HepG2 (cell line): ENCODE results near the gene TAOK3. TPM values are rescaled to one million over a fixed set of nuclear protein-coding genes. Genes with fewer than 3 reads are reported as not detected.

Experiments used
- BCL3 ChIP-seq: sonication (generic); formaldehyde crosslinking; IDR thresholded peaks from 2 replicates; pipeline ENCODE4 v1.5.1; 2020; ENCODE audit warnings: mild to moderate bottlenecking, missing genetic modification reagents, moderate library complexity
- BRCA1 ChIP-seq: sonication (generic); formaldehyde crosslinking; IDR thresholded peaks from 2 replicates; pipeline ENCODE4 v1.4.0; 2020; ENCODE audit warnings: missing genetic modification reagents
- CAMTA2 ChIP-seq: sonication (generic); formaldehyde crosslinking; IDR thresholded peaks from 2 replicates; pipeline ENCODE4 v1.4.0; 2020; ENCODE audit warnings: mild to moderate bottlenecking, missing genetic modification reagents, borderline replicate concordance
- EZH2 ChIP-seq: conservative IDR thresholded peaks from 2 replicates; pipeline ENCODE4 v1.6.1; 2012; ENCODE audit warnings: mild to moderate bottlenecking, low read depth, low read length, moderate library complexity
- GZF1 ChIP-seq: sonication (generic); formaldehyde crosslinking; IDR thresholded peaks from 2 replicates; pipeline ENCODE4 v1.5.1; 2020; ENCODE audit warnings: mild to moderate bottlenecking, missing genetic modification reagents
- HNF4A ChIP-seq: sonication (generic); formaldehyde crosslinking; IDR thresholded peaks from 2 replicates; pipeline ENCODE4 v1.4.0; 2020; ENCODE audit warnings: missing genetic modification reagents
- MIXL1 ChIP-seq: IDR thresholded peaks from 2 replicates; pipeline ENCODE4 v1.6.1; 2016
- MLXIP ChIP-seq: sonication (generic); formaldehyde crosslinking; IDR thresholded peaks from 2 replicates; pipeline ENCODE4 v1.9.0; 2021; ENCODE audit warnings: missing genetic modification reagents, borderline replicate concordance
- RNF2 ChIP-seq: fragments of 450-650 bp; conservative IDR thresholded peaks from 2 replicates; pipeline ENCODE4 v1.6.1; 2016; ENCODE audit warnings: low read depth
- U2AF1 ChIP-seq: fragments of 200-400 bp; formaldehyde crosslinking; optimal IDR thresholded peaks from 2 replicates; pipeline ENCODE3; 2017; ENCODE audit warnings: mild to moderate bottlenecking, low read depth, low read length
- ZFP41 ChIP-seq: sonication (generic); formaldehyde crosslinking; IDR thresholded peaks from 2 replicates; pipeline ENCODE4 v1.4.0; 2020; ENCODE audit warnings: mild to moderate bottlenecking, missing genetic modification reagents, borderline replicate concordance
- ZNF124 ChIP-seq: sonication (generic); formaldehyde crosslinking; IDR thresholded peaks from 2 replicates; pipeline ENCODE4 v1.4.0; 2020; ENCODE audit warnings: missing genetic modification reagents
- ZNF343 ChIP-seq: sonication (generic); formaldehyde crosslinking; IDR thresholded peaks from 2 replicates; pipeline ENCODE4 v1.4.0; 2020; ENCODE audit warnings: mild to moderate bottlenecking, missing genetic modification reagents
- ZNF607 ChIP-seq: sonication (generic); formaldehyde crosslinking; IDR thresholded peaks from 2 replicates; pipeline ENCODE4 v1.5.1; 2020; ENCODE audit warnings: missing genetic modification reagents, mild to moderate bottlenecking, borderline replicate concordance
- ZSCAN9 ChIP-seq: IDR thresholded peaks from 2 replicates; pipeline ENCODE4 v1.6.1; 2016; ENCODE audit warnings: borderline replicate concordance
- polyA plus RNA-seq, 8 experiments: library from polyadenylated mRNA; depleted of rRNA in 3 of 8; stranded (reverse) in 7 of 8; unstranded in 1 of 8; fragments of >200 nt; fragmentation: Illumina TruSeq in 4 of 8; extraction: Trizol in 4 of 8; gene quantifications; 2 replicates each; pipeline versions ENCODE4 v1.2.1 to v1.2.3, GENCODE V29; 2011 to 2016; ENCODE audit warnings: low read depth in 4 of 8, missing spikeins in 1 of 8, mixed read lengths in 1 of 8; ENCODE audit not compliant: insufficient read depth in 1 of 8
- total RNA-seq, 5 experiments: library from RNA; depleted of rRNA; stranded (reverse); fragments of >200 nt; fragmentation: Illumina TruSeq; extraction: Trizol; gene quantifications; 2 replicates each; pipeline ENCODE4 v1.2.3, GENCODE V29; 2016; ENCODE audit warnings: low read depth in 1 of 5
- TF ChIP-seq, protein P1 (sequence below): sonication (generic); formaldehyde crosslinking; IDR thresholded peaks from 2 replicates; pipeline ENCODE4 v1.5.0; 2020; ENCODE audit warnings: mild to moderate bottlenecking, missing genetic modification reagents, borderline replicate concordance

TAOK3 gene
- total and polyA plus RNA-seq, 2 of the 13 experiments (the other 11 are each of a cell fraction or from before 2014, with no cell fraction given): 10.4 to 12.3 TPM

GRCh38 chr12:118103601-118104382, 268.9 kb downstream of the TAOK3 start, which contains the start of gene VSIG10 (continued):
- TF ChIP-seq MLXIP: no peak
- TF ChIP-seq CAMTA2 (CRISPR knock-in tag): no peak; the same call in 1 of the 2 replicates
- TF ChIP-seq, protein P1, sequence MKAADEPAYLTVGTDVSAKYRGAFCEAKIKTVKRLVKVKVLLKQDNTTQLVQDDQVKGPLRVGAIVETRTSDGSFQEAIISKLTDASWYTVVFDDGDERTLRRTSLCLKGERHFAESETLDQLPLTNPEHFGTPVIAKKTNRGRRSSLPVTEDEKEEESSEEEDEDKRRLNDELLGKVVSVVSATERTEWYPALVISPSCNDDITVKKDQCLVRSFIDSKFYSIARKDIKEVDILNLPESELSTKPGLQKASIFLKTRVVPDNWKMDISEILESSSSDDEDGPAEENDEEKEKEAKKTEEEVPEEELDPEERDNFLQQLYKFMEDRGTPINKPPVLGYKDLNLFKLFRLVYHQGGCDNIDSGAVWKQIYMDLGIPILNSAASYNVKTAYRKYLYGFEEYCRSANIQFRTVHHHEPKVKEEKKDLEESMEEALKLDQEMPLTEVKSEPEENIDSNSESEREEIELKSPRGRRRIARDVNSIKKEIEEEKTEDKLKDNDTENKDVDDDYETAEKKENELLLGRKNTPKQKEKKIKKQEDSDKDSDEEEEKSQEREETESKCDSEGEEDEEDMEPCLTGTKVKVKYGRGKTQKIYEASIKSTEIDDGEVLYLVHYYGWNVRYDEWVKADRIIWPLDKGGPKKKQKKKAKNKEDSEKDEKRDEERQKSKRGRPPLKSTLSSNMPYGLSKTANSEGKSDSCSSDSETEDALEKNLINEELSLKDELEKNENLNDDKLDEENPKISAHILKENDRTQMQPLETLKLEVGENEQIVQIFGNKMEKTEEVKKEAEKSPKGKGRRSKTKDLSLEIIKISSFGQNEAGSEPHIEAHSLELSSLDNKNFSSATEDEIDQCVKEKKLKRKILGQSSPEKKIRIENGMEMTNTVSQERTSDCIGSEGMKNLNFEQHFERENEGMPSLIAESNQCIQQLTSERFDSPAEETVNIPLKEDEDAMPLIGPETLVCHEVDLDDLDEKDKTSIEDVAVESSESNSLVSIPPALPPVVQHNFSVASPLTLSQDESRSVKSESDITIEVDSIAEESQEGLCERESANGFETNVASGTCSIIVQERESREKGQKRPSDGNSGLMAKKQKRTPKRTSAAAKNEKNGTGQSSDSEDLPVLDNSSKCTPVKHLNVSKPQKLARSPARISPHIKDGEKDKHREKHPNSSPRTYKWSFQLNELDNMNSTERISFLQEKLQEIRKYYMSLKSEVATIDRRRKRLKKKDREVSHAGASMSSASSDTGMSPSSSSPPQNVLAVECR (CRISPR knock-in tag): peak; percentile 92
- 0 out of 2 replicates have a peak, but pooled peaks have one; percentile 29 for TF ChIP-seq GZF1 (CRISPR knock-in tag)
- TF ChIP-seq BCL3 (CRISPR knock-in tag): no peak
- TF ChIP-seq EZH2: no peak
- no peak; the same call in 1 of the 2 replicates for TF ChIP-seq BRCA1 (CRISPR knock-in tag)
- peak; percentile 53; the same call in 1 of the 2 replicates for TF ChIP-seq ZNF607 (CRISPR knock-in tag)
- TF ChIP-seq HNF4A (CRISPR knock-in tag): no peak
- no peak; the same call in 1 of the 2 replicates for TF ChIP-seq ZNF343
- no peak for TF ChIP-seq ZNF124 (CRISPR knock-in tag)
- TF ChIP-seq U2AF1: peak; percentile 60
- no peak for TF ChIP-seq ZSCAN9
- TF ChIP-seq MIXL1 (CRISPR knock-in tag): no peak
- TF ChIP-seq ZFP41 (CRISPR knock-in tag): no peak
- no peak for TF ChIP-seq RNF2
